GM18502 (cell line): ENCODE results near the gene RHBDD1.
"Not testable (repeated sequence)": the region's sequence is repeated elsewhere in the genome, so short reads cannot be mapped to it uniquely, and the experiment has no call there.

ENCODE experiments used
- ATAC-seq: cut with Tn5 transposase; IDR thresholded peaks from one replicate; pipeline ENCODE4 v1.9.1; 2021; ENCODE audit warnings: mild to moderate bottlenecking; ENCODE audit not compliant: unreplicated experiment, poor library complexity

RHBDD1 gene

DNA sequence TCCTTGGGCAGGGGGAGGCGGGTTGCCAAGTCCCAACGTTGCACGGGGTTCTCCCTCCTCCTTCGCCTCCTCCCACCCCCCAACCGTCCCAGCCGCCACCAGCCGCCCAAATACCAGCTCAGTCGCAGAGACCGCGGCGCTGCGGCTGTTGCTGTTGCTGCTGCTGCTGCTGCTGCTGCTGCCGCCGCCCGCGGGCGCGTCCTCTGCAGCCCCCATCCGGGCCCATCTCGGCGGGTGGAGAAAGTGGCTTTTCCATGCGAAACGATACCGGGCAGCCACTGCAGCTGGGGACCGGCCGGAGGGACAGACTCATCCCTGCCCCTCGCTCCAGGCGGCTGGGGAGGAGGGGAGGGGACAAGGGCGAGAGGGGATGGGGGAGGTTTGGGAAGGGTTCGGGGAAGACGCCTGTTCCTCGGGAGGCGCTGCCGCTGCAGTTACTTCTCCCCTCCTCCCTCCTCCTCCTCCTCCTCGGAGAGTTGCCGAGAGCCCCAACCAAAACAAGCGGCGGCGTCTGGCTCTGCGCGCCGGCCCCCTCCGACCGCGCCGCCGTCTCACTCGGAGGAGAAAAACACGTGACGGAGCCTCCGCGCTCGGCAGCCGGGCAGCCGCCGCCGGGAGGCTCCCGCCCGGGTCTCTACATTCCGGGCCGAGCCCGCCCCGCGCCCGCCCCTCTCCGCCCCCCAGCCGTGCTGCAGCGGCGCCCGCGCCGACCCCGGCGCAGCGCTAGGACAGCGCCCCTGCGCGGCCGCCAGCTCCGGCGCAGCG is 36.5 kb upstream of the RHBDD1 start, which contains the start of gene IRS1:
Gene IRS1 (minus strand): TSS at position 610 of the 765 bp plus-strand sequence. CDS start 1,082 bp downstream, outside the sequence.
- ATAC-seq = peak; percentile 42

DNA sequence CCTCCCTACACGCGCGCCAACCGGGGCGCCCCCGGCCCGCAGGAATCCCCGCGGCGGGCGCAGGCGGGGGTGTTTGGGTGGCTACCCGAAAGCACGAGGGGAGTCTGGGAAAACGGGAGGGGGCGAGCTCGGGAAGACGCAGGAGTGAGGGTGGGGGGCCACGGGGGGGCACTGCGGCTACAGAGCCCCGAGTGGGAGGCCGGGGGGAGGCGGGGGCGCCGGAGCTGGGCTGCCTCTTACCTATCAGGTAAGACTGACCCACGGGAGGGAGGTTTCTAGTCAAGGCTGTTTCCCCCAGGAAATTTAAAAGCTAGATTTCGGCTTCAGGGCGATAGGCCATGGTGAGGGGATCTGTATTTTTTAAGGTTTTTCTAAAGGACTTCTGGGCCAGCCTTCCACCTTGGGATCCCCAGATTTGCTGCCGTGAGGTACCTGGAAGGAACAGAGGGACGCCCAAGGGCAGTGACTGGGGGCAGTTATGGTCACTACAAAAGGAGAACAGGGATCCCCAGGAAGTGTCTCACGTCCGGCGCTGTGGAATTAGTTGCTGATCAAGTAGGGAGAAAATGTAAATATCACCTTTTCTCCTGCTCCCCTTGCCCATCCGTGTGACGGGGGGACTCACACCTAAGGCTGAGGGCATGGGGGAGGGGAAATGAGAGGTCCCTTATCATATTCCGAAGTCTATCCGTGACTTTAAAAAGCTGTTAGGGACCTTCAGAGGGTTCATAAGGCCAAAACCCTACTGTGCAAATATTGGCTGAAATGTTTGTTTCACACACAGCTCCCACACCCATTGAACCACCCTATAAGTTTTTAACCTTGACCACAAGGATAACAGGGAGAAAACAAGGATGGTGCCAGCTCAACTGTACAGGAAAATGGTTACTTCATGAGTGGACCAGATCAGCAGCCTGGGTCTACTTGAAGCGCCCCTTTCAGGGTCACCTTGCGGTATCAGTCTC is 35.6 kb upstream of the RHBDD1 start:
- no peak for ATAC-seq

DNA sequence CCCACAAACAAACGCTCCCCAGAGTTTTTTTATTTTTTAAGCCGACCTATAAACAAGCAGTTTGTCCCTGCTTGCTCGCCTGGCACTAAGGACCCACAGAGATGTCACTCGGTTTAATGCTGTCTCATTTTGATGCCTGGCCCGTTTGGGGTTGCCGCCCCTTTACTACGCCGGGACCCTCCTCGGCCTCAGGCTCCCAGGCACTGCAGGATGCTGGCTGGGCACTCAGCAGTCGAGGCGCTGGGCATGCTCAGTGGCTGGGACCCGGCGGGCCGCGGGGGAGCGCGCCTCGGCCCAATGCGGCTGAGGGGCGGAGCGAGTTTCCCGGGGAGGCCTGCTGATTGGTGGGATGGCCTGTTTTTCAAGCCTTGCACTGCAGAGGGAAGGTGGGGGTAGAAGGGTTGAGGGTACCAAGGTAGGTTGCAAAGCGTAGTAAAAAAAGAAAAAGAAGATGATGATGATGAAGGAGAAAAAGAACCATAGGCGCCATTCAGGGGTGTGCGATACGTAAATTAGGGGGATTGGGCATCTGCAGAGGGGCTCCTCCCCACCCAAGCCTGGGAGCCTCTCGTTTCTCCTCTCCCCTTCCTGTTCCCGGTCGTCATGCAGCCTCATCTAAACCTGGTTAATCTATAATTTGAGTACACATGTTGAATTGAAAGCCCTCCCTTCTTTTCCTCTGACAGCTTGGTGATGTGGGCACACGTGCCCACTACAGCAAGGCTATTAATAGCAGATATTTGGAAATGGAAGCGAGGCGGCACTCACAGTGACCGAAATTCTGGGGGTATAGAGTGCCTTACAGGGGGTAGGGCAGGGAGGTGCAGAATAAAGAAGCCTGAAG is 34.7 kb upstream of the RHBDD1 start:
- ATAC-seq = peak; percentile 86

DNA sequence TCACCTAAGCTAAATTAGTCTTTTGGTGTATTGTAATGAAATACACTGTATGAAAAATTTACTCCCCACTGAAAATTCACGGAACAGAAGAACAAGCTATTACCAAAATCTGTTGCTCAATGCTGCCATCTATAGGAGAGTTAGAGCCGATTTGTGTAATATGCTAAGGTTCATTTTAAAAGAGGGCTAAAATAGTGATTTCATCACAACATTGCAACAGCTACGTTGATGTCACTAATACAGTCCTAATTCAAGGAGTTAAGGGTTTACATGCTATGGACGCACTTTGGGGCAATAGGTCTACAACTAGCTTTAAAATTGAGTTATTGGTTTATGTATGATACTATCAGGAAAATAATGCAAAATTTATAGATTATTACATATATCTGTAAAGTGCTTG is 33.3 kb upstream of the RHBDD1 start:
- ATAC-seq = no peak

DNA sequence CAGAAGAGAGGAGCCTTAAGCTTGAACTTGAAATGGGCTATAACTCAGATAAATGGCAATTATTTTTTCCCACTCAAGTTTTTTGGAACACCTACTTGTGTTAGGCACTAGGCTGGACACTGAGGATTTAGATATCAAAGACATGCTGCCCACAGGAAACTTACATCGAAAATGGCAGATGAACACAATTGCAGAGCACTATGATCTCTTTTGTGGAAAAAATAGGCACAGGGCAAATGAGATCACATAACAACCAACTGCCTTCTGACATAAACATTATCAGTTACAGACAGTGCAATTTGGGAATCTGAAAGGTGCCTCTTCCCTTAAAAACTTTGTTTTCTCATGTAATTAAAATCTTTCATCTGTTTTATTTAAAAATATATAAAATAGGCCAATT is 32.4 kb upstream of the RHBDD1 start:
- ATAC-seq = no peak

DNA sequence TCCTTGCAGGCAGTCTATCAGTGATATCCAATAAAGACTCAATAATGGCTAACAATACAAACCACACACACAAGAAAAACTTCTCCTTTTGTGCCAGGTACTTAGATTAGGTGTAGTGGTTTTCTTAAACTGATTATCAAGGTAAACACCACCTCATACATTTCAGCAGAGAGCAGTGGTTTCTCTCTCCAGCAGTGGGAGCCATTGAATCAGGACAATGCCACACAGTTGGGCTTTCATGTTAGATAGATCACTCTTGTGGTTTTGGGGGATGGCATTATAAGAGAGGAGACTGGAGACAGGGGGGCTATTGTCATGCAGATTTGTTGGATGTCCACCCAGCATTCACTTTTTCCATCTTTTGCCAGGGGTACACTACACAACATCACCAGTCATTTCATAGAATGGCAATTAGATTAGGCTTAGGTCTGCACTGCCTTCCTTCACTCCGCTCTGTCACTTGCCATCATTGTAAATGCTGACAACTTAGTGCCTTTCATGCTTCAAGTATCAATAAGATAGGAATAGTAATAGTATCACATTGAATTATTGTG is 22.6 kb upstream of the RHBDD1 start:
- peak; percentile 51 for ATAC-seq

DNA sequence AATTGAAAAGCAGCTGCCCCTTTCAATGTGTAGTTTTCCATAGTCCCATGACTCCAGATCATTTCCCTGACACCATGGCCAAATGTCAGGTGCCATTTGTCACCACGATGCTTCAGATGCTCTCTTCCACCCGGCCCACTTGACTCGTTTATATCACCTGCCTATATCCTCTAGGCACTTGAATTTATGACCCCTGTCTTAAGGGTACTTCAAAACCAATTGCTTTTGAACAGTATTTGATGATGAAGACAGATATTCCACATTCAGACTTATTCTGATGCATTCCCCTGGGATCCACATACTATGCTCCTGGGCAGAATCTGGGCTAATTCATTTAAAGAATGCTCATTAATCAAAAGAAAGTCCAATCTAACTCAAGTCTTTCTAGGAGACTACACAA is 16.9 kb upstream of the RHBDD1 start:
- no peak for ATAC-seq

DNA sequence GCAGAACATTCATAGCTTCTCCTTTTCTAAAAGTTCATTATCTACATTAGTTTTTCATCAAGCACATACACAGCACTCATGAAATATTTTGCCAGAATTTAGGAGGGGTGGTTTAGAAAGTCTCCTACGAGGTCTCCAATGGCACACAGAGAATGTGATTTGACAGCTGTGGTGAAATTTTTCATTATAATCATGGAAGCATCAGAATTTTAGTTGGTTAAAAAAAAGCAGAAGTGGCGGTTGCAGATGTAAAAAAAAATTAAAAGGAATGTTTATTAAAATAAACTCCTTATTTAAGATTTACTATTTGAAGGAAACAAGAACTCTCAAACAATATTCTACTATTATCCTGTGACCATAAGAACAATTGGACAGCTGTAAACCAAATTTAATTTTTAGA is 10.8 kb upstream of the RHBDD1 start:
- no peak for ATAC-seq

DNA sequence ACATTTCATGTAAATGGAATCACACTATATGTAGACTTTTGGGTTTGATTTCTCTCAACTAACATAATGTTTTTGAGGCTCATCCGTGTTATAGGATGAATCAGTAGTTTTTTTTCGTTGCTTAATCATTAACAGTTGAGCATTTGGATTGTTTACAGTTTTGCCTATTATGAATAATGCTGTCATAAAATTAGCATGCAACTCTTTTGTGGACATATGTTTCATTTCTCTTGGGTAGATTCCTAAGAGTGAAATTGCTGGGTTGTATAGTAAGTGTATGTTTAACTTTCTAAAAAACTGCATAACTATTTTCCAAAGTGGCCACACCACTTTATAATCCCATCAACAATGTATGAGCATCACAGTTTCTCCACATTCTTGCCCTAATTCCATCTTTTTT is 7.7 kb upstream of the RHBDD1 start:
- no peak for ATAC-seq

DNA sequence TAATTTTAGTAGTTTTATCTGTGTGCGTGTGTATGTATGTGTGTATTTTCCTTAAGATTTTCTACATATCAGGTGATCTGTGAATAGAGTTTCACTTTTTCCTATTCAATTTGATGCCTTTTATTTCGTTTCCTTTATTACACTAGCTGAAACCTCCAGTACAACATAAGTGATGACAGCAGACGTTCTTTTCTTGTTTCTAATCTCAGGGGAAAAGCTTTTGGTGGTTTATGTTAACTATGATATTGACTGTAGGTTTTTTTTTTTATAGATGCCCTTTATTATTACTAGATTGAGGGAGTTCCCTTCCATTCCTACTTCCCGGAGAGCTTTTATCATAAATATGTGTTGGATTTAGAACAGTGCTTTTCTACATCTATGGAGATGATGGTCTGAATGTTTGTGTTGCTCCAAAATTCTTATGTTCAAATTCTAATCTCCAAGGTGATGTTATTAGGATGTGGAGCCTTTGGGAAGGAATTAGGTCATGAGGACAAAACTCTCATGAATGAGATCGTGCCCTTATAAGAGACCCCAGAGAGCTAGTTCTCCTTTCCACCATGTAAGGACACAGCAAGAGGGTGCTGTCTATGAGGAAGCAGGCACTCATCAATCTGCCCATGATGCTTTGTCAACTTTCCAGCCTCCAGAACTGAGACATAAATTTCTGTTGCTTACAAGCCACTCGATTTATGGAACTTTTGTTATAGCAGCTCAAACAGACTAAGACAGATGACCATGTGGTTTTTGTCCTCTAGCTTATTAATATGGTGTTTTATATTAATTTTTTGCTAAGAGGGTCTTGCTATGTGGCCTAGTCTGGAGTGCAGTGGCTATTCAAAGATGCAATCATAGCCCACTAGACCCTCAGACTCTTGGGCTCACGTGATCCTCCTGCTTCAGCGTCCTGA is 5.9 kb upstream of the RHBDD1 start:
- no peak for ATAC-seq

DNA sequence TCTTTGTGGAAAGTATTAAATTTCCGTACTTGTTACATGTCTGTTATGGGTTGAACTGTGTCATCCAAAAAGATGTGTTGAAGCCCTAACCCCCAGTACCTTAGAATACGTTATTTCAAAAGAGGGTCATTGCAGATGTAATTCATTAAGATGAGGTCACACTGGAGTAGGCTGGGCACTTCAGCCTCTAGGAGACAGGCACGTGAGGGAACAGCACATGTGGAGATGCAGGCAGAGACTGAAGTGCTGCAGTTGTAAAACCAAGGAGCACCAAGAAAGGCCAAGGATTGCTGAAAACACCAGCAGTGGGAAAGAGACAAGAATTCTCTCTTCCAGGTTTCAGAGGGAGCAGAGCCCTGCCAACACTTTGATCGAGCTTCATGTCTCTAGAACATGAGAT is 4.6 kb upstream of the RHBDD1 start:
- ATAC-seq = no peak

DNA sequence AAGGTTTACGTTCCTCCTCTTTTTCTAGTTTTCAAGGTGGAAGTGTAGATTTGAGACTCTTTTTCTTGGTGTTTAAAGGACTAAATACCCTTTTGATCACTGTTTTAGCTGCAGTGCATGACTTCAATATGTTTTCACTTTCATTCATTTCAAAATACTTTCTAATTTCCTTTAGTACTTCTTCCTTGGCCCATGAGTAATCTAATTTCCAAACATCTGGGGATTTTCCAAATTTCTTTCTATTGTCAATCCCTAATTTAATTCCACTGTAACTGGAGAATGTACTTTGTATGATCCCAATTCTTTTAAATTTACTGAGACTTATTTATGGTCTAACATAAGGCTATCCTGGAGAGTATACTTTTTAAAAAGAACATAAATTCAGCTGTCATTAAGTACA is 3.8 kb upstream of the RHBDD1 start:
- no peak for ATAC-seq

DNA sequence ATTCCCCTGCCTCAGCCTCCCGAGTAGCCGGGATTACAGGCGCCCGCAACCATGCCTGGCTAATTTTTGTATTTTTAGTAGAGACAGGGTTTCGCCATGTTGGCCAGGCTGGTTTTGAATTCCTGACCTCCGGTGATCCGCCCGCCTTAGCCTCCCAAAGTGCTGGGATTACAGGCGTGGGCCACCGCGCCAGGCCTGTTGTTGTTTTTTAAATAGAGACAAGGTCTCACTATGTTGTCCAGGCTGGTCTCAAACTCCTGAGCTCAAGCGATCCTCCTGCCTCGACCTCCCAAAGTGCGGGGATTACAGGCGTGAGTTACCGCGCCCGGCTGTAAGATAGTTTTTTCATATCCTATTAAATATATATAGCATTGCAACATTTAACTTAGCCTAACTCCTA is 974 bp upstream of the RHBDD1 start:
- ATAC-seq = not testable (repeated sequence)

DNA sequence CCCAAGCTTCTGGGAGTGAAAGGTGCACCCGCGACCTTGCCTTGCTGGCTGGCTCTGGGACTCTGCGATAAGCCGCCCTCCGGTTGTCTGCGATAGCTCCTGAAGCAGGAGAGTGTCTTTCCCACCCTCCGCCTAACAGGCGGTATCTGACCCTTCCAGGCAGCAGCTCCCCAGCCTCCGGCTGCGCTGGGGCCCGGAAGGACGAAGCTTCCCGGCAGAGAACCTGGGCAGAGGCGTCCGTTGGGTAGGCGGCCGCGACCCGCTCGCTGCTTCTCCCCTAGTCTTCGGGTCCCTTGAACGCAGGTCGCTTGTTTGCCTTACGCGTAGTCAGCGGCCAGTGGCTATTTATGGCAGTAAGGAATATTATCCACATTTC is 446 bp upstream of the RHBDD1 start:
- ATAC-seq = peak; percentile 34

DNA sequence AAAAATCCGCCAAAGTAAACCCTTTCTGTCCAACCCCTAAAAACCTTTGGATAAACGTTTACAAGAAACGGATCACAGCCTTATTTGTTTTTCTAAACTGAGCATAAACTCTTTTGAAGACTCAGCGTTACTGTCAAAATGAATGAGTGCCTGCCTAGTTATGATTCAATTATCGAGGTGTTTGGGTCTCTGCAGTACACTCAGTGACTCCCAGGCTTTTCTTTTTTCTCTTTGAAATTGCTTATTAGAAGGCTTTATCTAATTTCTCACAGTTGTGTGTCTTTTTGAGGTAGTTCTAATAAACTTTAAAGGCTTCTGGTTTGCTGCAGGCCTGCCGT is 663 bp downstream of the RHBDD1 start:
- peak; percentile 5 for ATAC-seq

DNA sequence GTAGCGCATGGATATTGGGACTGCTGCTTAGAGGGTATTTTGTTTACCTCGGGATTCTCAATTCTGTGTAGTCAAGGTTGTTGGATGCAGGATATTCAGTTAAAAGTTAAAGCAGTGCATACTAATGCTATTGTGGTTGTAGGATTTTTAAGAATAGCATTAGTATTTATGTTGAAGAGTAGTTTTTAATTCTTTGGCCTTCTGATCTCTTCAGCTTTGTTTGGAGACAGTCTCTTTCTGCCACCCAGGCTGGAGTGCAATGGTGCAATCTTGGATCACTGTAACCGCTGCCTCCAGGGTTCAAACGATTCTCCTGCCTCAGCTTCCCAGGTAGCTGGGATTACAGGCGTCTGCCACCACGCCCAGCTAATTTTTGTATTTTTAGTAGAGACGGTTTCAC is 1.5 kb downstream of the RHBDD1 start:
- no peak for ATAC-seq

DNA sequence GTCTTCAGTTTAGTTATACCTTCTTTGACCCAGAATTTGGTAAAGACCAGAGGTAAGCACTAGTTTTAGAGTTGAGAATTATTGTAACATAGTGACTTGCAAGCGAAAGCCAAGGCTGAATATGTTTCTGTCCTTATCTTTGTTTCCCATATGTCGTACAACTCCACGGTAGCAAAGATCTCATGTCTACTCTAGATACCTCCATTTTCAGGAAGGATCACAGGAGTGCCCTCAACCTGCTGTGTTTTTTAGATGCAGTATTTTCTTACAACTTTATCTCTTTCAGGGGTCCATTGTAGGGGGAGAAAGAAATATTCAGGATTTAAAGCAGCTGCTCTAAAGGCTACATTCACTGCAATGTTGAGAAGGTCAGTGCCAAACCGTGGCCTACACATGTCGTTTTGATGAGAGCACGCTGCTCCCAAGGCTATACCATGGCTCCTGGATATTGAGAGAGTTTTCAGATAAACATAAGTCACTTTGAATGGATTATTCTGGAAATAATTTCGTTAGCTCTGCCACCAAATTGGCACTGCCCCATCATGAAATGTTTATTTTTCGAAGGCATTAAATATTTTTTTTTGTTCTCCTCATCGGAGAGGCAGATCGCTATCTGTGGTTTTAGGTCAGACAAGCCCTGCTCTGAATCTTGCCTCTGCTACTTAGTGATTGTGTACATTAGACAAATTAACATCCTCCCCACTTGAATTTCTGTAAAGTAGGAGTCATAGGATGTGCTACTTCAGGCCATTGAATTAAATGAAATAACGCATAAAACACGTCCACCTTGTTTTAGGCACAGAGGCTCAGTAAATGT is 2.1 kb downstream of the RHBDD1 start:
- no peak for ATAC-seq

DNA sequence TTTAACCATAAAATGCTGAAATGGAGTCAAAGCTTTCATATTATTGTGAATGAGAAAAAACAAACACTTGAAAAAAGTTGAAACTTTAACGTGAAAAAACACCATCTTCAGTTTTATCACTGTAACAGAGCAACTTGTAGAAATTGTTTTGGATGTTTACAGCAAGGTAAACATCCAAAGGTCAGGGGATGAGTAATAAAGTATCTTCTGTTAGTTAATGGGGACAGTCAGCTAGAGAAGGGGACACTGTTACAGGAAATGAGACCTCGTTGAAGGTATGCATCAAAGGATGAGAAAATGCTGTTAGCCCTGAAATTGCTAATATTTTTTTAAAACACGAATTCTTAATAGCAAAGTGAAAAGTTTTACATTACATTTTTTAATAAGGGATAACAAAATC is 2.9 kb downstream of the RHBDD1 start:
- no peak for ATAC-seq

DNA sequence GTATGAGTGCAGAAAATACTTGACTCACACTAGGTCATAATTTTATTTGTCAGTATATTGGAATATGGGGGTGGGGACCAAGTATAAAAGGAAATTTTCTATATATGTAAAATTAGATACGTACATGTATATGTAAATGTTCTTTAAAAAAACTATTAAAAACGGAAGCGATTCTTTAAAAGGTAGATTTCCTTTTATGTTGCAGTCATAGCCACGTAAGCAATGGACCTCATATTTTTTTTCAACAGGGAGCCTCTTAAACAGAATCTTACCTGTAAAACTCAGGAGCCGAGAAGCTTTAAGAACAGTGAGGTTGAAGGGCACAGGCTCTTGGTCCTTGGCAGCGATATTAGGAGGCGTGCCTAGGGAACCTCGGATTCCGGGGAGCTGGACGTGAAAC is 3.3 kb downstream of the RHBDD1 start:
- no peak for ATAC-seq
